WERI-Rb-1 (cell line): ENCODE data around the gene CDC27.
"Not testable (repeated sequence)": the region's sequence is repeated elsewhere in the genome, so short reads cannot be mapped to it uniquely, and the experiment has no call there.

ENCODE experiments used
- DNase-seq: peaks from one replicate; pipeline ENCODE4 v3.0.0-alpha.2; 2020
- H3K27ac ChIP-seq: fragments of 250-450 bp; sonication (Bioruptor Pico); 2 replicates; pipeline ENCODE4 v1.5.1; 2020; ENCODE audit warnings: mild to moderate bottlenecking, moderate library complexity
- H3K27me3 ChIP-seq: fragments of 250-450 bp; sonication (Bioruptor Pico); 2 replicates; pipeline ENCODE4 v1.5.1; 2021; ENCODE audit warnings: mild to moderate bottlenecking, low read depth, moderate library complexity; ENCODE audit not compliant: insufficient read depth, severe bottlenecking
- H3K36me3 ChIP-seq: fragments of 250-450 bp; sonication (Bioruptor Pico); 2 replicates; pipeline ENCODE4 v1.5.1; 2020; ENCODE audit warnings: mild to moderate bottlenecking, moderate library complexity
- H3K4me3 ChIP-seq: 2 replicates; pipeline ENCODE4 v1.5.1; 2011; ENCODE audit warnings: low read depth, mild to moderate bottlenecking, control low read depth, low read length
- H3K9me3 ChIP-seq: fragments of 250-450 bp; sonication (Bioruptor Pico); 2 replicates; pipeline ENCODE4 v1.5.1; 2021; ENCODE audit warnings: mild to moderate bottlenecking, moderate library complexity; ENCODE audit not compliant: severe bottlenecking
- TF ChIP-seq, protein P1 (sequence below): IDR thresholded peaks from 2 replicates; pipeline ENCODE4 v1.5.1; 2011; ENCODE audit warnings: low read depth, mild to moderate bottlenecking, control low read depth, inconsistent platforms, low read length

The CDC27 gene

DNA sequence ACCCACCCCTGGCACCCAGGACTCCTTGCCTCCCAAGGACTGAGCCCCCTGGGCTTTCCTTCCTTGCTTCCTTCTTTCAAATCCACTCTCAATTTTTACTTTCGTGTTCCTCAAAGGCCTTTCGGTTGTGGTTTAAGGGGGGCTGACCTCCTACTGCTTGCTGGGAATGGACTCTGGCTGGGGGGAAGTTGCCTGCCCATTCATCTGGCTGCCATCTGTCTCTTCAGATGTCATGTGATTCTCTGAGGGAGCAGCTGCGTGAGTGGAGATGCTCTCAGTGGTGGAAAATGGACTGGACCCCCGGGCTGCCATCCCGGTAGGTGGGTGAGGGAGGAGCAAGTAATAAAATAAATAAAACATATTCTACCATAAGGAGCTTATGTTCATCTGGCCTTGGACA, 116.2 kb downstream of the CDC27 start:
- DNase-seq = peak; percentile 64
- H3K9me3 ChIP-seq = no peaks in the 10 kb centered on the region
- H3K27me3 ChIP-seq = no peaks in the 10 kb centered on the region
- H3K27ac ChIP-seq = peak overlapping the region; percentile 57
- no peak overlapping the region for H3K4me3 ChIP-seq
- no peaks in the 10 kb centered on the region for H3K36me3 ChIP-seq
- TF ChIP-seq, protein P1, sequence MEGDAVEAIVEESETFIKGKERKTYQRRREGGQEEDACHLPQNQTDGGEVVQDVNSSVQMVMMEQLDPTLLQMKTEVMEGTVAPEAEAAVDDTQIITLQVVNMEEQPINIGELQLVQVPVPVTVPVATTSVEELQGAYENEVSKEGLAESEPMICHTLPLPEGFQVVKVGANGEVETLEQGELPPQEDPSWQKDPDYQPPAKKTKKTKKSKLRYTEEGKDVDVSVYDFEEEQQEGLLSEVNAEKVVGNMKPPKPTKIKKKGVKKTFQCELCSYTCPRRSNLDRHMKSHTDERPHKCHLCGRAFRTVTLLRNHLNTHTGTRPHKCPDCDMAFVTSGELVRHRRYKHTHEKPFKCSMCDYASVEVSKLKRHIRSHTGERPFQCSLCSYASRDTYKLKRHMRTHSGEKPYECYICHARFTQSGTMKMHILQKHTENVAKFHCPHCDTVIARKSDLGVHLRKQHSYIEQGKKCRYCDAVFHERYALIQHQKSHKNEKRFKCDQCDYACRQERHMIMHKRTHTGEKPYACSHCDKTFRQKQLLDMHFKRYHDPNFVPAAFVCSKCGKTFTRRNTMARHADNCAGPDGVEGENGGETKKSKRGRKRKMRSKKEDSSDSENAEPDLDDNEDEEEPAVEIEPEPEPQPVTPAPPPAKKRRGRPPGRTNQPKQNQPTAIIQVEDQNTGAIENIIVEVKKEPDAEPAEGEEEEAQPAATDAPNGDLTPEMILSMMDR = no peak

DNA sequence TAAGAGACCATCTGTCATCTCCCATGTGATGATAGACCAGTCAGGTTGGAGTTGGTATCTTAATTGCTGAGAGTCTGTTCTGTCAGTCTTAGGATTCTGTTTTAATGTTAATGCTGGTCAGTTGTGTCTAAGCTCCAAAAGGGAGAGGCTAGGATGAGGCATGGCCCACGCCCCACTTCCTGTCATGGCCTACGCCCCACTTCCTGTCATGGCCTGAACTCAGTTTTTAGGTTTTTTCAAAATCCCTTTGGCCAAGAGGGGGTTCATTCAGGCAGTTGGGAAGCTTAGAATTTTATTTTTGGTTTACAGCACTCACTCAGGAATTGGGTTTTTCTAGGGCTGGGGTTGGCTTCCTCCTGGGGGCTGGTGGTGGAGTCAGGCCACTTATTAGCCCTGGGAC, 117.9 kb downstream of the CDC27 start:
- H3K27ac ChIP-seq, H3K27me3 ChIP-seq, H3K9me3 ChIP-seq, H3K4me3 ChIP-seq, DNase-seq, H3K36me3 ChIP-seq: not testable (repeated sequence)

DNA sequence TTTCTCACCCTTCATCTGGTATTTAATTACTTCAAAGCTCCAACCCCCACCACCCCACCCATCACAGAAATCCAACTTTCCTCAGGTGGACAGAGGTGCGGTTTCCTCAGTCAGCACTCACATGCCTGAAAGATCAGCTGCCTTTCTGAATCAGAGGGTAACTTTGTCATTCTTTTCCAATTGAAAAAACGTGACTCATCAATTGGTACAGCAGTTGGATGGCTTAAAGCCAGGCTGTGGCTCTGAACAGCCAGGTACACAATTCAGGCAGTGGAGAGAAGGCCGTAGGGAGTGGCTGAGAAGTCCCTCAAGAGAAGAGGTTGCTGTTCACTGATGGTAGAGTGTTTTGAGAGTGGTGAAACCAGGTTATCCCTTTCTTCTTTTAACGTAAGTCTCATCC, 118.8 kb downstream of the CDC27 start:
- H3K27ac ChIP-seq, H3K27me3 ChIP-seq, H3K9me3 ChIP-seq, H3K36me3 ChIP-seq, H3K4me3 ChIP-seq, DNase-seq: not testable (repeated sequence)
